ENCODE measurements around the gene WDR90.

DNA sequence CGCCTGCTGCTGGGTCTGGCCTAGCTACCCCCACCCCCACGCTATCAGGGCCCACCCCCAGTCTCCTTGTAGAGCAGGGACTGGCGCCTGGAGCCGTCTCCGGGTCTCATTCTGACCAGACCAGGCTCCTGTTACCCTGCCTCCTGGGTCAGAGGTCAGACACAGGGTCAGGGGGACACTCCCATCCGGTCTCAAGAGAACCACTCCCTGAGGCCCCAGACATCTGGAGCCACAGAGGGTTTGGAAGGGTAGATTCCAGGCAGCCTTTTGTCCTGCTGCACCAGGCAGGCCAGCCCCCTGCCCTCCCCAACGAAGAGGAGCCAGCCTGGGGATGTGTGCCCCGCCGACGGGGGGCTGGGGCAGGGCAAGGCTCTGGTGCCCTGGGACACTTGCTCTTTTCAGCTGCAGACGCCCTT lies 19.3 kb upstream of the WDR90 start:
- TF ChIP-seq, protein P1, sequence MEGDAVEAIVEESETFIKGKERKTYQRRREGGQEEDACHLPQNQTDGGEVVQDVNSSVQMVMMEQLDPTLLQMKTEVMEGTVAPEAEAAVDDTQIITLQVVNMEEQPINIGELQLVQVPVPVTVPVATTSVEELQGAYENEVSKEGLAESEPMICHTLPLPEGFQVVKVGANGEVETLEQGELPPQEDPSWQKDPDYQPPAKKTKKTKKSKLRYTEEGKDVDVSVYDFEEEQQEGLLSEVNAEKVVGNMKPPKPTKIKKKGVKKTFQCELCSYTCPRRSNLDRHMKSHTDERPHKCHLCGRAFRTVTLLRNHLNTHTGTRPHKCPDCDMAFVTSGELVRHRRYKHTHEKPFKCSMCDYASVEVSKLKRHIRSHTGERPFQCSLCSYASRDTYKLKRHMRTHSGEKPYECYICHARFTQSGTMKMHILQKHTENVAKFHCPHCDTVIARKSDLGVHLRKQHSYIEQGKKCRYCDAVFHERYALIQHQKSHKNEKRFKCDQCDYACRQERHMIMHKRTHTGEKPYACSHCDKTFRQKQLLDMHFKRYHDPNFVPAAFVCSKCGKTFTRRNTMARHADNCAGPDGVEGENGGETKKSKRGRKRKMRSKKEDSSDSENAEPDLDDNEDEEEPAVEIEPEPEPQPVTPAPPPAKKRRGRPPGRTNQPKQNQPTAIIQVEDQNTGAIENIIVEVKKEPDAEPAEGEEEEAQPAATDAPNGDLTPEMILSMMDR (IDR thresholded peaks at IDR 0.05) = no peak
- no peak for TF ChIP-seq POLR2A (IDR thresholded peaks at IDR 0.05)

Data from adrenal gland (tissue), 5 donors.